HepG2 (cell line): ENCODE results near the gene USP35. TPM values are rescaled to one million over a fixed set of nuclear protein-coding genes. Genes with fewer than 3 reads are reported as not detected.
A peak's percentile ranks its signal among the peaks of the same experiment; 100 is the strongest.

ENCODE experiments used
- AHDC1 ChIP-seq: sonication (generic); formaldehyde crosslinking; IDR thresholded peaks from 2 replicates; pipeline ENCODE4 v1.5.1; 2020; ENCODE audit warnings: mild to moderate bottlenecking, missing genetic modification reagents, borderline replicate concordance
- ARID5B ChIP-seq: IDR thresholded peaks from 2 replicates; pipeline ENCODE4 v1.4.0; 2020; ENCODE audit warnings: mild to moderate bottlenecking, missing genetic modification reagents
- FOSL2 ChIP-seq: sonication (generic); formaldehyde crosslinking; IDR thresholded peaks from 2 replicates; pipeline ENCODE4 v1.4.0; 2020; ENCODE audit warnings: missing genetic modification reagents
- FOXA3 ChIP-seq: IDR thresholded peaks from 2 replicates; pipeline ENCODE4 v1.6.1; 2016; ENCODE audit warnings: missing genetic modification reagents, missing compliant biosample characterization
- KMT2B ChIP-seq: IDR thresholded peaks from 2 replicates; pipeline ENCODE4 v1.6.1; 2016; ENCODE audit warnings: missing genetic modification reagents, missing compliant biosample characterization
- MTERF4 ChIP-seq: sonication (generic); formaldehyde crosslinking; IDR thresholded peaks from 2 replicates; pipeline ENCODE4 v1.8.0; 2023; ENCODE audit warnings: mild to moderate bottlenecking, missing genetic modification reagents
- PHF8 ChIP-seq: sonication (generic); formaldehyde crosslinking; IDR thresholded peaks from 2 replicates; pipeline ENCODE4 v1.5.0; 2020; ENCODE audit warnings: missing genetic modification reagents
- SP5 ChIP-seq: IDR thresholded peaks from 2 replicates; pipeline ENCODE4 v1.6.1; 2016; ENCODE audit warnings: low read depth, borderline replicate concordance
- ZBED4 ChIP-seq: sonication (generic); formaldehyde crosslinking; IDR thresholded peaks from 2 replicates; pipeline ENCODE4 v1.4.0; 2020; ENCODE audit warnings: missing genetic modification reagents, borderline replicate concordance
- ZEB1 ChIP-seq: IDR thresholded peaks from 2 replicates; pipeline ENCODE4 v1.6.1; 2012; ENCODE audit warnings: mild to moderate bottlenecking, low read depth, inconsistent platforms; ENCODE audit not compliant: insufficient replicate concordance
- ZFP36L2 ChIP-seq: sonication (generic); formaldehyde crosslinking; IDR thresholded peaks from 2 replicates; pipeline ENCODE4 v1.4.0; 2020; ENCODE audit warnings: missing genetic modification reagents
- ZNF558 ChIP-seq: sonication (generic); formaldehyde crosslinking; IDR thresholded peaks from 2 replicates; pipeline ENCODE4 v1.9.0; 2022; ENCODE audit warnings: mild to moderate bottlenecking, missing genetic modification reagents, borderline replicate concordance
- ZNF784 ChIP-seq: sonication (generic); formaldehyde crosslinking; IDR thresholded peaks from 2 replicates; pipeline ENCODE4 v1.5.1; 2020; ENCODE audit warnings: missing genetic modification reagents, mild to moderate bottlenecking, borderline replicate concordance
- ZNF878 ChIP-seq: sonication (generic); formaldehyde crosslinking; IDR thresholded peaks from 2 replicates; pipeline ENCODE4 v1.8.1; 2023; ENCODE audit warnings: mild to moderate bottlenecking, missing genetic modification reagents, moderate library complexity
- polyA plus RNA-seq, 8 experiments: library from polyadenylated mRNA; depleted of rRNA in 3 of 8; stranded (reverse) in 7 of 8; unstranded in 1 of 8; fragments of >200 nt; fragmentation: Illumina TruSeq in 4 of 8; extraction: Trizol in 4 of 8; gene quantifications; 2 replicates each; pipeline versions ENCODE4 v1.2.1 to v1.2.3, GENCODE V29; 2011 to 2016; ENCODE audit warnings: low read depth in 4 of 8, missing spikeins in 1 of 8, mixed read lengths in 1 of 8; ENCODE audit not compliant: insufficient read depth in 1 of 8
- total RNA-seq, 5 experiments: library from RNA; depleted of rRNA; stranded (reverse); fragments of >200 nt; fragmentation: Illumina TruSeq; extraction: Trizol; gene quantifications; 2 replicates each; pipeline ENCODE4 v1.2.3, GENCODE V29; 2016; ENCODE audit warnings: low read depth in 1 of 5

Gene USP35
- total and polyA plus RNA-seq, 2 of the 13 experiments (the other 11 are each of a cell fraction or from before 2014, with no cell fraction given), result 4.6 to 7.7 TPM

GRCh38 chr11:78202733-78203167 lies 14.0 kb downstream of the USP35 start (continued):
- TF ChIP-seq ZBED4 (CRISPR knock-in tag) (0 out of 2 replicates have a peak, but pooled peaks have one; percentile 39), ZNF878 (CRISPR knock-in tag) (0 out of 2 replicates have a peak, but pooled peaks have one; percentile 5), SP5 (CRISPR knock-in tag) (peak; percentile 50; the same call in 1 of the 2 replicates), ZFP36L2 (no peak), ZNF784 (peak; percentile 27; the same call in 1 of the 2 replicates), ARID5B (CRISPR knock-in tag) (peak; percentile 87), FOXA3 (CRISPR knock-in tag) (peak; percentile 50), FOSL2 (CRISPR knock-in tag) (peak; percentile 65), MTERF4 (CRISPR knock-in tag) (no peak), PHF8 (CRISPR knock-in tag) (0 out of 2 replicates have a peak, but pooled peaks have one; percentile 31), AHDC1 (peak; percentile 50; the same call in 1 of the 2 replicates), KMT2B (CRISPR knock-in tag) (peak; percentile 59; the same call in 1 of the 2 replicates), ZEB1 (peak; percentile 60), ZNF558 (no peak)
